Measurements from ENCODE around the gene COPA. TPM values are rescaled to one million over a fixed set of nuclear protein-coding genes. Genes with fewer than 3 reads are reported as not detected.

The COPA gene
- total RNA-seq, 1 experiment from 2014 or later = 118 TPM

DNA sequence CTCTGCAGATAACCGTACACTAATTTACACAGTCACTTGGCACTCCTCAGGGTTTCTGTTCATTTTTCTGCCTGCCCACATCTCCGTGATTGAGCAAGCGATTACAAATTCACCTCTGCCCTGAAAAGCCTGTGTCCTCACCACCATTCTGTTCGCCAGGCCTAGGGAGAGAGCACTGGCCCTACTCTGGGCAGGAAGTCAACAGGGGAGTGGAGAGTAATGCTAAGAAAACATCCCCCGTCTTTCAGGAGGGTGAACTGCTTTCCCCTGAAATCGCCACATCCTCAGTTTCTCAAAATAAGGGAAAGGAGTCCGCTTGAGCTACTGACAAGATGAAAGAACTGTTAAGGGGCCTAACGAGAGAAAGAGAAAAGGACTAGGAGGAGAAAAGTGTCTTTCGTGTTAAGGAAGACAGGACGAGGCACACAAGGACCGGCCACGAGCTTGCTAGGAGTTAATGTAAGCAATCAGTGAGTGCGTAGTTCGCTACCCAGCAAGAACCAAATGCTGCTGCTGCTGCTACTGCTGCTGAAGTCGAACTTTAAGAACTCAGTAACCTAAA, 58.7 kb downstream of the COPA start:
- no peaks in the 10 kb centered on the region for H3K27me3 ChIP-seq (ENCODE audit: control insufficient read depth, insufficient read depth, low read length)
- TF ChIP-seq TCF7L2 (IDR thresholded peaks at IDR 0.05; ENCODE audit: low read depth, low read length) (no peak), POLR2AphosphoS5 (IDR thresholded peaks at IDR 0.05; ENCODE audit: low read depth, low read length) (no peak), SIN3A (IDR thresholded peaks at IDR 0.05; ENCODE audit: borderline replicate concordance, insufficient read depth, low read depth, low read length) (no peak)
- TF ChIP-seq, protein P1, sequence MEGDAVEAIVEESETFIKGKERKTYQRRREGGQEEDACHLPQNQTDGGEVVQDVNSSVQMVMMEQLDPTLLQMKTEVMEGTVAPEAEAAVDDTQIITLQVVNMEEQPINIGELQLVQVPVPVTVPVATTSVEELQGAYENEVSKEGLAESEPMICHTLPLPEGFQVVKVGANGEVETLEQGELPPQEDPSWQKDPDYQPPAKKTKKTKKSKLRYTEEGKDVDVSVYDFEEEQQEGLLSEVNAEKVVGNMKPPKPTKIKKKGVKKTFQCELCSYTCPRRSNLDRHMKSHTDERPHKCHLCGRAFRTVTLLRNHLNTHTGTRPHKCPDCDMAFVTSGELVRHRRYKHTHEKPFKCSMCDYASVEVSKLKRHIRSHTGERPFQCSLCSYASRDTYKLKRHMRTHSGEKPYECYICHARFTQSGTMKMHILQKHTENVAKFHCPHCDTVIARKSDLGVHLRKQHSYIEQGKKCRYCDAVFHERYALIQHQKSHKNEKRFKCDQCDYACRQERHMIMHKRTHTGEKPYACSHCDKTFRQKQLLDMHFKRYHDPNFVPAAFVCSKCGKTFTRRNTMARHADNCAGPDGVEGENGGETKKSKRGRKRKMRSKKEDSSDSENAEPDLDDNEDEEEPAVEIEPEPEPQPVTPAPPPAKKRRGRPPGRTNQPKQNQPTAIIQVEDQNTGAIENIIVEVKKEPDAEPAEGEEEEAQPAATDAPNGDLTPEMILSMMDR (IDR thresholded peaks at IDR 0.05) = no peak
- TF ChIP-seq, protein P2, sequence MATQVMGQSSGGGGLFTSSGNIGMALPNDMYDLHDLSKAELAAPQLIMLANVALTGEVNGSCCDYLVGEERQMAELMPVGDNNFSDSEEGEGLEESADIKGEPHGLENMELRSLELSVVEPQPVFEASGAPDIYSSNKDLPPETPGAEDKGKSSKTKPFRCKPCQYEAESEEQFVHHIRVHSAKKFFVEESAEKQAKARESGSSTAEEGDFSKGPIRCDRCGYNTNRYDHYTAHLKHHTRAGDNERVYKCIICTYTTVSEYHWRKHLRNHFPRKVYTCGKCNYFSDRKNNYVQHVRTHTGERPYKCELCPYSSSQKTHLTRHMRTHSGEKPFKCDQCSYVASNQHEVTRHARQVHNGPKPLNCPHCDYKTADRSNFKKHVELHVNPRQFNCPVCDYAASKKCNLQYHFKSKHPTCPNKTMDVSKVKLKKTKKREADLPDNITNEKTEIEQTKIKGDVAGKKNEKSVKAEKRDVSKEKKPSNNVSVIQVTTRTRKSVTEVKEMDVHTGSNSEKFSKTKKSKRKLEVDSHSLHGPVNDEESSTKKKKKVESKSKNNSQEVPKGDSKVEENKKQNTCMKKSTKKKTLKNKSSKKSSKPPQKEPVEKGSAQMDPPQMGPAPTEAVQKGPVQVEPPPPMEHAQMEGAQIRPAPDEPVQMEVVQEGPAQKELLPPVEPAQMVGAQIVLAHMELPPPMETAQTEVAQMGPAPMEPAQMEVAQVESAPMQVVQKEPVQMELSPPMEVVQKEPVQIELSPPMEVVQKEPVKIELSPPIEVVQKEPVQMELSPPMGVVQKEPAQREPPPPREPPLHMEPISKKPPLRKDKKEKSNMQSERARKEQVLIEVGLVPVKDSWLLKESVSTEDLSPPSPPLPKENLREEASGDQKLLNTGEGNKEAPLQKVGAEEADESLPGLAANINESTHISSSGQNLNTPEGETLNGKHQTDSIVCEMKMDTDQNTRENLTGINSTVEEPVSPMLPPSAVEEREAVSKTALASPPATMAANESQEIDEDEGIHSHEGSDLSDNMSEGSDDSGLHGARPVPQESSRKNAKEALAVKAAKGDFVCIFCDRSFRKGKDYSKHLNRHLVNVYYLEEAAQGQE (IDR thresholded peaks at IDR 0.05; ENCODE audit: insufficient read depth in 1 of 2, low read depth in 2 of 2, low read length in 1 of 2) = no peak
- H3K36me3 ChIP-seq (ENCODE audit: control insufficient read depth, insufficient read depth, low read length) = peaks cover 7% of the 10 kb centered on the region
- no peaks in the 10 kb centered on the region for H3K9me3 ChIP-seq (ENCODE audit: control insufficient read depth, insufficient read depth, low read depth, low read length)
- peak overlapping the region; percentile 86 for H3K27ac ChIP-seq (ENCODE audit: low read length)
- intact Hi-C loops (cut with micrococcal nuclease; ENCODE audit: unreplicated experiment) (no loop called here), in situ Hi-C loops (cut with HindIII; ENCODE audit: low pct_unique_long_range_greater_than_20kb, low sequenced_read_pairs) (no loop called here)
- H3K4me1 ChIP-seq (ENCODE audit: control insufficient read depth, insufficient read depth, low read length) = 0 out of 2 replicates have a peak, but pooled peaks cover 5% of the 10 kb centered on the region
- peak overlapping the region; percentile 87 to 89 for H3K4me3 ChIP-seq (ENCODE audit: low read depth in 2 of 2, low read length in 2 of 2)
- no TSS peak for BruUV-seq (replicated peaks)
- ChIA-PET POLR2A (interaction anchor here (0.5 to 1.6 kb wide), 2 partner anchors 17 to 21 kb away, joined by 8 to 13 read pairs; partner anchors contain the start of gene DCAF8), CTCF (no interaction called here)
- ATAC-seq = peak; percentile 58
- no peak for DNase-seq (ENCODE audit: low read depth, low spot score)

DNA sequence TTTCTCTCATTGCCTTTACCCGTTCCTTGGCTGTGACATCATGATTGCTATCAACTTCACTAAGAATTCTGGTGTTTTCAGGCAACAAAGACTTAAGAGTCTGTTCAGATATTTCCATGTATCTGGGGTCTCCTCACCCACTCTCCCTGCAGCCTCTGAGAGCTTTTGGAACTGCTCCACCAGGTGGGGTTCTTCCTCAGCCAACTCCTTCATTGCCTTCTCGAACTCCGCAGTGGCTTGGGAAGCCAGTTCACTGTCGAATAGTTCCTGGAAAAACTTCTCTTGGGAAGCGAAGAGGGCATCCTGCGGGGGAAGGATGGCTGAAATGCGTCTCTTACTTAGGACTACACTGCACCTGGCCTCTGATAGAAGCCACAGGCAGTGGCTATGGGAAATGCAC, 60.2 kb downstream of the COPA start:
- Histone ChIP-seq H3K4me3 (ENCODE audit: low read depth in 2 of 2, low read length in 2 of 2) (no peak overlapping the region), H3K36me3 (ENCODE audit: control insufficient read depth, insufficient read depth, low read length) (peaks cover 15% of the 10 kb centered on the region), H3K4me1 (ENCODE audit: control insufficient read depth, insufficient read depth, low read length) (0 out of 2 replicates have a peak, but pooled peaks cover 5% of the 10 kb centered on the region), H3K27ac (ENCODE audit: low read length) (no peak overlapping the region), H3K27me3 (ENCODE audit: control insufficient read depth, insufficient read depth, low read length) (no peaks in the 10 kb centered on the region), H3K9me3 (ENCODE audit: control insufficient read depth, insufficient read depth, low read depth, low read length) (no peaks in the 10 kb centered on the region)
- ATAC-seq (no peak), DNase-seq (ENCODE audit: low read depth, low spot score) (no peak)
- POLR2A ChIA-PET = no interaction called here
- intact Hi-C loops (cut with micrococcal nuclease; ENCODE audit: unreplicated experiment) (no loop called here), in situ Hi-C loops (cut with HindIII; ENCODE audit: low pct_unique_long_range_greater_than_20kb, low sequenced_read_pairs) (no loop called here)
- BruUV-seq (replicated peaks) = no TSS peak
- CTCF ChIA-PET = no interaction called here
- TF ChIP-seq TCF7L2 (IDR thresholded peaks at IDR 0.05; ENCODE audit: low read depth, low read length) = no peak

DNA sequence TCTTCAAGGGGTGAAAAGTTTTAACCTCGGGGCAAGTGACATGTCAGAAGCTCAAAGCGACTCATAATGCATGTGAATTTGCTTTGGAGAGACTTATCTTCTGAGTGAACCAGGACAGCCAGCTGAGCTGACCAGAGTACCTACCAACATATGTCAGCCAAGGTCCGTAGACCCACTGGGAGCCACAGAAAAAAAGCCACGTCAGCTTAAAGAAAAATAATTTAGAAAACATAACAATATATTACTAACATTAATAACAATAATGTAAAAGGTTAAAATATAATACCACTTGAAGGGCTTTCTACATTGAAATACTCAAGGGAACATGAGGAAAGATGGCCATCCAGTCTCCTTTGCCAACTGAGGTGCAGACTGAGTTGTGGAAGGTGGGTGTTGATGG, 65.1 kb downstream of the COPA start:
- no peak for DNase-seq (ENCODE audit: low read depth, low spot score)
- BruUV-seq (replicated peaks) = no TSS peak
- peaks cover 12% of the 10 kb centered on the region; the same call in 1 of the 2 replicates for H3K36me3 ChIP-seq (ENCODE audit: control insufficient read depth, insufficient read depth, low read length)
- H3K27ac ChIP-seq (ENCODE audit: low read length) = no peak overlapping the region
- no peaks in the 10 kb centered on the region for H3K27me3 ChIP-seq (ENCODE audit: control insufficient read depth, insufficient read depth, low read length)
- POLR2A ChIA-PET = interaction anchor here (0.6 kb wide), 1 partner anchor 118 kb away, joined by 3 read pairs; no protein-coding TSS in a partner anchor
- H3K4me3 ChIP-seq (ENCODE audit: low read depth in 2 of 2, low read length in 2 of 2) = no peak overlapping the region
- no peak for ATAC-seq
- no peaks in the 10 kb centered on the region for H3K9me3 ChIP-seq (ENCODE audit: control insufficient read depth, insufficient read depth, low read depth, low read length)
- intact Hi-C loops (cut with micrococcal nuclease; ENCODE audit: unreplicated experiment) (no loop called here), in situ Hi-C loops (cut with HindIII; ENCODE audit: low pct_unique_long_range_greater_than_20kb, low sequenced_read_pairs) (no loop called here)
- CTCF ChIA-PET = no interaction called here
- H3K4me1 ChIP-seq (ENCODE audit: control insufficient read depth, insufficient read depth, low read length) = no peaks in the 10 kb centered on the region
- TF ChIP-seq SIN3A (IDR thresholded peaks at IDR 0.05; ENCODE audit: borderline replicate concordance, insufficient read depth, low read depth, low read length) = no peak
- TF ChIP-seq POLR2AphosphoS5 (IDR thresholded peaks at IDR 0.05; ENCODE audit: low read depth, low read length) = no peak
- TF ChIP-seq, protein P1 (IDR thresholded peaks at IDR 0.05) = no peak
- TF ChIP-seq, protein P2 (IDR thresholded peaks at IDR 0.05; ENCODE audit: insufficient read depth in 1 of 2, low read depth in 2 of 2, low read length in 1 of 2) = no peak
- TF ChIP-seq TCF7L2 (IDR thresholded peaks at IDR 0.05; ENCODE audit: low read depth, low read length) = no peak

Measured in Panc1 (cell line).